Esophagus muscularis mucosa (tissue), 4 donors: ENCODE results near the gene MYRF. TPM values are rescaled to one million over a fixed set of nuclear protein-coding genes. Genes with fewer than 3 reads are reported as not detected.
A peak's percentile ranks its signal among the peaks of the same experiment; 100 is the strongest.

Experiments used
- DNase-seq: peaks from one replicate; pipeline ENCODE4 v3.0.0-alpha.2; 2017; ENCODE audit errors: extremely low spot score
- H3K27ac ChIP-seq, 4 donors: fragments of 200-600 bp; sonication (generic); replicated peaks in 1 of 4; 1 replicate in 3 of 4; 2 replicates in 1 of 4; pipeline ENCODE4 v1.5.1; 2016 to 2019; ENCODE audit warnings: mild to moderate bottlenecking in 1 of 4
- H3K27me3 ChIP-seq, 4 donors: fragments of 200-600 bp; sonication (generic); one replicate each; pipeline versions ENCODE4 v1.5.1 to v1.6.0; 2016 to 2019
- H3K36me3 ChIP-seq, 4 donors: fragments of 200-600 bp; sonication (generic); one replicate each; pipeline ENCODE4 v1.5.1; 2016 to 2019
- H3K4me1 ChIP-seq, 4 donors: fragments of 200-600 bp; sonication (generic); one replicate each; pipeline ENCODE4 v1.5.1; 2016 to 2019
- H3K4me3 ChIP-seq, 4 donors: fragments of 200-600 bp; sonication (generic); 1 replicate in 2 of 4; 2 replicates in 2 of 4; pipeline ENCODE4 v1.5.1; 2016 to 2019; ENCODE audit warnings: mild to moderate bottlenecking in 4 of 4, moderate library complexity in 1 of 4
- H3K9me3 ChIP-seq, 4 donors: fragments of 200-600 bp; sonication (generic); 1 replicate in 3 of 4; 2 replicates in 1 of 4; pipeline ENCODE4 v1.5.1; 2016 to 2019
- EP300 ChIP-seq: sonication (generic); formaldehyde crosslinking; IDR thresholded peaks from one replicate; pipeline ENCODE4 v1.6.1; 2017; ENCODE audit warnings: antibody characterized with exemption
- POLR2A ChIP-seq: fragments of 450-650 bp; IDR thresholded peaks from one replicate; pipeline ENCODE4 v1.6.1; 2017; ENCODE audit warnings: antibody characterized with exemption, moderate library complexity, mild to moderate bottlenecking, low read depth
- POLR2AphosphoS5 ChIP-seq, 2 donors: sonication (generic); formaldehyde crosslinking; IDR thresholded peaks; one replicate each; pipeline ENCODE4 v1.6.1; 2017; ENCODE audit warnings: antibody characterized with exemption in 2 of 2
- WGBS: methylation state at CpG from one replicate; pipeline ENCODE4 v1.1.5; 2018; 5-methylcytosine and 5-hydroxymethylcytosine counted together
- intact Hi-C: fragments of 100-400 bp; cut with DNase I; formaldehyde crosslinking; loops from one replicate; pipeline ENCODE4 v1.15.1; 2023
- total RNA-seq, 4 donors: library from RNA; depleted of rRNA; stranded (reverse); fragments of >200 nt; gene quantifications; one replicate each; pipeline versions ENCODE4 v1.1.0 to v1.2.1, GENCODE V29; 2016
- TF ChIP-seq, protein P1 (sequence below), 3 experiments: fragments of 200-600 bp in 2 of 3; fragments of 450-650 bp in 1 of 3; sonication (generic) in 2 of 3; IDR thresholded peaks; one replicate each; pipeline ENCODE4 v1.5.1; 2017 to 2019; ENCODE audit warnings: antibody characterized with exemption in 3 of 3, mild to moderate bottlenecking in 2 of 3, moderate library complexity in 1 of 3

MYRF gene
- total RNA-seq: under 1 TPM; under 0.01 to 0.71 (median 0.40) TPM

- H3K27ac ChIP-seq: no peak within 1 kb of the TSS
- H3K36me3 ChIP-seq: no peaks in the 10 kb centered on the region
- intact Hi-C loops: no loop called here
- TF ChIP-seq EP300 (no peak), POLR2AphosphoS5 (IDR thresholded peaks at IDR 0.05) (no peak), POLR2A (no peak)
- TF ChIP-seq, protein P1, sequence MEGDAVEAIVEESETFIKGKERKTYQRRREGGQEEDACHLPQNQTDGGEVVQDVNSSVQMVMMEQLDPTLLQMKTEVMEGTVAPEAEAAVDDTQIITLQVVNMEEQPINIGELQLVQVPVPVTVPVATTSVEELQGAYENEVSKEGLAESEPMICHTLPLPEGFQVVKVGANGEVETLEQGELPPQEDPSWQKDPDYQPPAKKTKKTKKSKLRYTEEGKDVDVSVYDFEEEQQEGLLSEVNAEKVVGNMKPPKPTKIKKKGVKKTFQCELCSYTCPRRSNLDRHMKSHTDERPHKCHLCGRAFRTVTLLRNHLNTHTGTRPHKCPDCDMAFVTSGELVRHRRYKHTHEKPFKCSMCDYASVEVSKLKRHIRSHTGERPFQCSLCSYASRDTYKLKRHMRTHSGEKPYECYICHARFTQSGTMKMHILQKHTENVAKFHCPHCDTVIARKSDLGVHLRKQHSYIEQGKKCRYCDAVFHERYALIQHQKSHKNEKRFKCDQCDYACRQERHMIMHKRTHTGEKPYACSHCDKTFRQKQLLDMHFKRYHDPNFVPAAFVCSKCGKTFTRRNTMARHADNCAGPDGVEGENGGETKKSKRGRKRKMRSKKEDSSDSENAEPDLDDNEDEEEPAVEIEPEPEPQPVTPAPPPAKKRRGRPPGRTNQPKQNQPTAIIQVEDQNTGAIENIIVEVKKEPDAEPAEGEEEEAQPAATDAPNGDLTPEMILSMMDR (IDR thresholded peaks at IDR 0.05): peak; percentile 31 to 52 (median 48)
- H3K9me3 ChIP-seq: no peaks in the 10 kb centered on the region
- H3K4me1 ChIP-seq: peaks cover 10 to 25% (median 22%) of the 10 kb centered on the region in 4 donors
- WGBS: 0% methylated on average over 12 of the region's 93 CpGs
- DNase-seq: no peak
- H3K27me3 ChIP-seq: peaks cover 0 to 40% (median 15%) of the 10 kb centered on the region in 4 donors
- peak within 1 kb of the TSS; percentile 47 to 66 (median 50) for H3K4me3 ChIP-seq
These were observed at the start of gene MYRF for GRCh38 chr11:61752117-61752924. MYRF (plus strand) TSS chr11:61752636; CDS start chr11:61752745, 109 bp downstream.

DNA sequence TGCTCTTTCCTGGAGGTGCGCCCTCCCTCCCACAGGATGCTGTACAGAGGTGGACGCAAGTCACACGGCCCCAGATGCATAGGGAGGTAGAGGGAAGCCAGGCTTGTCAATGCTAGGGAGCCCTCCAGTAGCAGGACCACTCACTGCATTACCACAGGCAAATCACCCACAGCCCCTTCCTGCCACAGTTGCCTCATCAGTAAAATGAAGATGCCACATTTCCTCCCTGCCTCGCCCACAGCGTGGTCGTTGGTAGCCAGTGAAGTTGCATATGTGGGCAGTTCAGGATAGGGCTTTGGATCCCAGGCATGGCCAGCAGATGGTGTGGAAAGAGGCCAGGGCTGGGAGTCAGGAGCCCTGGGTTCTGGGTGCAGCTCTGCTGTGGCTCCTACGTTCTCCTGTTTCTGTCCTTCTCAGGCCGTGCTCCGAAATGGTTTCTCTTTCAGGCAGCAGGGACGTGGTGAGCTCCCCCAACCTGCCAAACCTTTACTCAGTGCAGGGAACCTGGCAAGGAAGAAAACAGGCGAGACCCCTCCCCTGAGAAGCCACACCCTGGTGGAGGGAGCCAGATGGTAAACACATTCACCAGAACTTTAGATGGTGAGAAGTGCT lies 49.6 kb upstream of the MYRF start:
- 77% methylated on average over 8 of the region's 11 CpGs for WGBS
- Histone ChIP-seq H3K9me3 (no peaks in the 10 kb centered on the region), H3K4me3 (no peak overlapping the region), H3K27me3 (no peaks in the 10 kb centered on the region), H3K36me3 (no peaks in the 10 kb centered on the region), H3K27ac (no peak overlapping the region), H3K4me1 (peaks cover 38 to 41% (median 40%) of the 10 kb centered on the region in 4 donors)
- intact Hi-C loops: no loop called here
- TF ChIP-seq, protein P1 (IDR thresholded peaks at IDR 0.05): no peak
- TF ChIP-seq POLR2AphosphoS5 (IDR thresholded peaks at IDR 0.05): no peak
- no peak for TF ChIP-seq POLR2A
- no peak for TF ChIP-seq EP300
- DNase-seq: no peak

DNA sequence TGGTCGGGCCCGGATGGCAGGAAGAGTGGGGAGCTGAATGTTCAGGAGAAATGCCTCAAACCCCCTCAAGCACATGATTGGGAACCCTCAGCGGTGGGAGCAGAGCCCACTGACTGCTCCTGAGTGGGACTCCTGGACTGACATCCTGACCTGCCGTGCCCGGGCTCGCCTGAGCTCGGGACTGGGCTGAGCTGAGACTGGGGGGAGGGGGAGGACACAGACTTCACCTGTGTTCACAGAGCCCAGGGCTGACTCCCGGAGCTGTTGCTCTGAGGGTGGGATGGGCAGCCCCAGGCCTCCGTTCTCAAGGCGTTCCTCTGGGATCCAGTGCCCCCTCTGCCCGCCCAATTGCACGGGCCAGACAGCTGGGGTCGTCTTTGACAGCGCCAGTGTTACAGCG lies 47.6 kb upstream of the MYRF start:
- 85% methylated on average over 15 of the region's 15 CpGs for WGBS
- H3K27ac ChIP-seq: no peak overlapping the region

DNA sequence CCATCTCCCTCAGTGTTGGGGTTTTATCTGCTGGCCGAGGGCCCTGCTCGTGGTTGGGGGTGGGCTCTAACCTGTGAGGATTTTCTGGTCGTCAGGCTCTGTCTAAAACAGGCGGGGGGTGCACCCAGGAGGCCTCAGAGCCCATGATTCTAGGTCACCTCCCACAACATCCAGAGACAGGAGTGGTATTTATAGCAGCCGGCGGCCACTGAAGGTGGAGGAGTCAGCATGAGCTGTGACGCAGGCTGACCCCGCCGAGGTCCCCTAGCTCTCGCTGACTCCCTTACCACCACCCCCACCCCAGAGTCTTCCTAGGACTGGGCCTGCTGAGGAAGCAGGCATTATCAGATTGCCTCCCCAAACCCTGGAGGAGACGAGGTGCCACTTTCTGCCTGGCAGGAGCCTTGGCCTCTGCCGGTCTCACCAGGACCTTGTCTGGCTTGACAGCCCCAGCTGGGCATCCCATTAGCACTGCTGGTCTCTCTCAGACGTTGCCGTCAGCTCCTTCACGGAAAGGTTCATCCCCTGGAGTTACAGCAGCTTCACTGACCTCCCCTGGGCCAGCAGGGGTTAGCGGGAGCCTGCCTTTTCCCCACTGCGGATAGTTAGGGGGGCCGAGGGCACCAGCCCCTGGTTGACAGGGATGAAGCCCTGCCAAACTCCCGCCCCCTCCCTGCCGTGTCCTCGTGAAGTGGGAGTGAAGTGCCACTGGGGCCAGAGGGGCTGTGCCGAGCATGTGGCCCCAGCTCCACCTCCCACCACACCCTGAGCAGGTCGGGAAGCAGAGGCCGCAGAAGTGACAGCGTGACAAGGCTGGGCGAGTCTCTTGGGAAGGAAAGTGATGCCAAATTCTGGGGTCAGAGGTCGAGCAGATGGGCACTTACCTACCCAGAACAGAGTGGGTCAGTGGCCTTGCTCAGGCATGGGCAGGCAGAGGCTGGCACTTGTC lies 45.7 kb upstream of the MYRF start:
- H3K27me3 ChIP-seq: no peaks in the 10 kb centered on the region
- no peak for DNase-seq
- no peak for TF ChIP-seq EP300
- no peak for TF ChIP-seq POLR2AphosphoS5 (IDR thresholded peaks at IDR 0.05)
- no peak for TF ChIP-seq POLR2A
- TF ChIP-seq, protein P1 (IDR thresholded peaks at IDR 0.05): no peak
- no peak overlapping the region for H3K4me3 ChIP-seq
- H3K4me1 ChIP-seq: peaks cover 0 to 3% (median under 1%) of the 10 kb centered on the region in 4 donors
- 84% methylated on average over 14 of the region's 27 CpGs for WGBS
- H3K9me3 ChIP-seq: no peaks in the 10 kb centered on the region
- intact Hi-C loops: no loop called here
- H3K27ac ChIP-seq: no peak overlapping the region
- H3K36me3 ChIP-seq: no peaks in the 10 kb centered on the region

More for the DNA sequence above, 47.6 kb upstream of the MYRF start:
- Histone ChIP-seq H3K36me3 (no peaks in the 10 kb centered on the region), H3K4me1 (peaks cover 17 to 22% (median 20%) of the 10 kb centered on the region in 4 donors), H3K9me3 (no peaks in the 10 kb centered on the region), H3K4me3 (no peak overlapping the region), H3K27me3 (no peaks in the 10 kb centered on the region)
- DNase-seq: no peak
- intact Hi-C loops: no loop called here
- TF ChIP-seq POLR2A (no peak), POLR2AphosphoS5 (IDR thresholded peaks at IDR 0.05) (no peak), EP300 (no peak)
- TF ChIP-seq, protein P1 (IDR thresholded peaks at IDR 0.05): no peak
